Heart left ventricle (tissue), 13 donors: ENCODE results near the gene PCED1B.

ENCODE experiments used
- CTCF ChIP-seq, 12 donors: fragments of 200-600 bp; sonication (generic) in 4 of 12; IDR thresholded peaks; one replicate each; pipeline versions ENCODE4 v1.5.0 to v1.8.0; 2018 to 2022; ENCODE audit warnings: antibody characterized with exemption in 12 of 12, mild to moderate bottlenecking in 5 of 12
- POLR2A ChIP-seq, 2 donors: fragments of 450-650 bp; IDR thresholded peaks; one replicate each; pipeline ENCODE4 v1.6.1; 2017; ENCODE audit warnings: antibody characterized with exemption in 2 of 2, mild to moderate bottlenecking in 2 of 2, moderate library complexity in 2 of 2
- donor health status: ischemic (EF 13 %, LVEDD 7.1; RV severe dilation, severe dysfunction).
- donor health status: DM: no; HTN: yes; CAD: no.
- donor health status: DM: no; HTN: no; CAD: no.
- donor health status: ischemic (EF 25% LVEDD 6.9; RV normal size, moderate dysfunction).
- donor health status: ischemic (EF 25% LVEDD 5.7; RV mildly dilated, moderate dysfunction).
- donor health status: ischemic (EF 35%, LVEDD 5.7; RV mildly dilated, moderate dysfunction).
- donor health status: nonischemic (EF 11% LVEDD 7.7; RV severe dilation, severe dysfunction).
- donor health status: DM: yes; HTN: yes; CAD: no.
- donor health status: PGD.
- donor health status: ischemic (EF 29% LVEDD 5.4; RV normal size, mild dysfunction).
- donor health status: nonischemic (EF 23%, LVEDD 6.1; RV moderate dilation, normal function).

GRCh38 chr12:47251919-47252318 lies 172.5 kb downstream of the PCED1B start:
- TF ChIP-seq CTCF (IDR thresholded peaks at IDR 0.05): no peak
- no peak for TF ChIP-seq POLR2A (IDR thresholded peaks at IDR 0.05)
